IPS-NIHi7 (cell line): Measurements from ENCODE around the gene JDP2.
A peak's percentile ranks its signal among the peaks of the same experiment; 100 is the strongest.

Source experiments
- DNase-seq: peaks from one replicate; pipeline ENCODE4 v3.0.0; 2012; ENCODE audit warnings: mixed read lengths; ENCODE audit errors: extremely low spot score

The JDP2 gene

GRCh38 chr14:75514673-75515628, 87.1 kb downstream of the JDP2 start:
- peak; percentile 59 for DNase-seq

- DNase-seq, result no peak
Measured at GRCh38 chr14:75515629-75515996, 87.8 kb downstream of the JDP2 start.

- peak; percentile 78 for DNase-seq
Measured at GRCh38 chr14:75518625-75519024, 90.8 kb downstream of the JDP2 start.

- no peak for DNase-seq
Measured at GRCh38 chr14:75519394-75519793, 91.6 kb downstream of the JDP2 start.

GRCh38 chr14:75519826-75520728, 92.3 kb downstream of the JDP2 start:
- DNase-seq, result no peak

- no peak for DNase-seq
Measured at GRCh38 chr14:75520852-75521251, 93.0 kb downstream of the JDP2 start.

GRCh38 chr14:75521415-75522199, 93.8 kb downstream of the JDP2 start:
- DNase-seq, result no peak

- no peak for DNase-seq
Measured at GRCh38 chr14:75522224-75522982, 94.6 kb downstream of the JDP2 start, which contains the start of gene BATF. BATF (plus strand) TSS chr14:75522469; CDS start chr14:75522683, 214 bp downstream.

GRCh38 chr14:75522983-75523318, 95.1 kb downstream of the JDP2 start:
- no peak for DNase-seq
